Dermis blood vessel endothelial cell (primary cell): ENCODE data around the gene LASP1. TPM values are rescaled to one million over a fixed set of nuclear protein-coding genes. Genes with fewer than 3 reads are reported as not detected.
A peak's percentile ranks its signal among the peaks of the same experiment; 100 is the strongest.
"Not testable (repeated sequence)": the region's sequence is repeated elsewhere in the genome, so short reads cannot be mapped to it uniquely, and the experiment has no call there.

Source experiments
- DNase-seq: peaks from one replicate; pipeline ENCODE4 v3.0.0; 2010
- total RNA-seq: library from RNA; depleted of rRNA; stranded (reverse); fragments of >200 nt; gene quantifications from 2 replicates; pipeline ENCODE4 v1.2.3, GENCODE V29; 2014

LASP1 gene
- total RNA-seq, 1 donor from 2014 or later = 104 TPM

- no peak for DNase-seq
Measured at GRCh38 chr17:38911081-38911730, 41.3 kb downstream of the LASP1 start.

- DNase-seq = not testable (repeated sequence)
Measured at GRCh38 chr17:38911731-38912081, 41.8 kb downstream of the LASP1 start.

- no peak for DNase-seq
Measured at GRCh38 chr17:38912221-38912813, 42.5 kb downstream of the LASP1 start.

- no peak for DNase-seq
Measured at GRCh38 chr17:38914741-38915638, 45.1 kb downstream of the LASP1 start.

GRCh38 chr17:38915639-38915995 is 45.8 kb downstream of the LASP1 start:
- DNase-seq = no peak

GRCh38 chr17:38916771-38917170 is 46.9 kb downstream of the LASP1 start:
- no peak for DNase-seq

- DNase-seq = no peak
Measured at GRCh38 chr17:38917259-38917658, 47.4 kb downstream of the LASP1 start.

- no peak for DNase-seq
Measured at GRCh38 chr17:38918129-38918913, 48.5 kb downstream of the LASP1 start.

GRCh38 chr17:38918916-38919315 is 49.1 kb downstream of the LASP1 start:
- no peak for DNase-seq

- no peak for DNase-seq
Measured at GRCh38 chr17:38919316-38920078, 49.6 kb downstream of the LASP1 start.

- no peak for DNase-seq
Measured at GRCh38 chr17:38920374-38921291, 50.8 kb downstream of the LASP1 start.

- no peak for DNase-seq
Measured at GRCh38 chr17:38921756-38922411, 52.0 kb downstream of the LASP1 start.

GRCh38 chr17:38922538-38923297 is 52.9 kb downstream of the LASP1 start:
- DNase-seq = peak; percentile 76

GRCh38 chr17:38925263-38925995 is 55.6 kb downstream of the LASP1 start, which contains the start of gene LASP1NB:
Gene LASP1NB, plus strand, starts transcription at chr17:38925614.
- DNase-seq = no peak

- no peak for DNase-seq
Measured at GRCh38 chr17:38926293-38927070, 56.6 kb downstream of the LASP1 start.

- DNase-seq = not testable (repeated sequence)
Measured at GRCh38 chr17:38930782-38931181, 60.9 kb downstream of the LASP1 start.

- not testable (repeated sequence) for DNase-seq
Measured at GRCh38 chr17:38933962-38934361, 64.1 kb downstream of the LASP1 start.

GRCh38 chr17:38939987-38940386 is 70.1 kb downstream of the LASP1 start:
- no peak for DNase-seq
